ENCODE results near the gene ADARB1. TPM values are rescaled to one million over a fixed set of nuclear protein-coding genes. Genes with fewer than 3 reads are reported as not detected.

ADARB1 gene
- total and polyA plus RNA-seq, 8 donors: 3.2 to 33.9 (median 9.4) TPM

GRCh38 chr21:45087022-45087823 is 12.8 kb downstream of the ADARB1 start:
- intact Hi-C loops (cut with DNase I; ENCODE audit: low total_unique reads): no loop called here
- WGBS, 5 donors: 65 to 78% (median 69%) methylated on average over 10 of the region's 10 CpGs

GRCh38 chr21:45088116-45088515 is 13.7 kb downstream of the ADARB1 start:
- Histone ChIP-seq H3K36me3 (no peaks in the 10 kb centered on the region), H3K9me3 (no peaks in the 10 kb centered on the region), H3K4me1 (peaks cover 3 to 68% (median 26%) of the 10 kb centered on the region in 4 donors), H3K4me3 (no peak overlapping the region), H3K27ac (no peak overlapping the region), H3K27me3 (no peaks in the 10 kb centered on the region)
- DNase-seq: no peak
- WGBS, 5 donors: 92 to 99% (median 96%) methylated on average over 4 of the region's 4 CpGs
- intact Hi-C loops (cut with DNase I; ENCODE audit: low total_unique reads): no loop called here
- TF ChIP-seq EP300 (IDR thresholded peaks at IDR 0.05) (no peak), POLR2AphosphoS5 (IDR thresholded peaks at IDR 0.05) (no peak), POLR2A (IDR thresholded peaks at IDR 0.05) (no peak), CTCF (IDR thresholded peaks at IDR 0.05) (no peak)

More at GRCh38 chr21:45087022-45087823, 12.8 kb downstream of the ADARB1 start:
- Histone ChIP-seq H3K27me3 (no peaks in the 10 kb centered on the region), H3K9me3 (no peaks in the 10 kb centered on the region), H3K4me3 (no peak overlapping the region), H3K27ac (no peak overlapping the region), H3K36me3 (peaks cover 0 to 4% (median 0%) of the 10 kb centered on the region in 4 donors), H3K4me1 (peaks cover 0 to 62% (median 25%) of the 10 kb centered on the region in 4 donors)
- no peak for DNase-seq
- TF ChIP-seq EP300 (IDR thresholded peaks at IDR 0.05) (no peak), CTCF (IDR thresholded peaks at IDR 0.05) (no peak), POLR2AphosphoS5 (IDR thresholded peaks at IDR 0.05) (no peak), POLR2A (IDR thresholded peaks at IDR 0.05) (no peak)

GRCh38 chr21:45088729-45089128 is 14.3 kb downstream of the ADARB1 start:
- TF ChIP-seq EP300 (IDR thresholded peaks at IDR 0.05): no peak
- TF ChIP-seq POLR2AphosphoS5 (IDR thresholded peaks at IDR 0.05): no peak
- no peak for TF ChIP-seq CTCF (IDR thresholded peaks at IDR 0.05)
- TF ChIP-seq POLR2A (IDR thresholded peaks at IDR 0.05): no peak
- Histone ChIP-seq H3K9me3 (no peaks in the 10 kb centered on the region), H3K27me3 (no peaks in the 10 kb centered on the region), H3K27ac (no peak overlapping the region), H3K4me1 (peaks cover 8 to 74% (median 29%) of the 10 kb centered on the region in 4 donors), H3K36me3 (no peaks in the 10 kb centered on the region), H3K4me3 (no peak overlapping the region)
- intact Hi-C loops (cut with DNase I; ENCODE audit: low total_unique reads): no loop called here
- no peak for DNase-seq
- WGBS, 5 donors: 90 to 96% (median 92%) methylated on average over 8 of the region's 8 CpGs

GRCh38 chr21:45089964-45090363 is 15.6 kb downstream of the ADARB1 start:
- 78 to 88% (median 81%) methylated on average over 4 of the region's 4 CpGs for whole genome bisulfite sequencing, 5 donors
- H3K4me1 ChIP-seq: peaks cover 8 to 76% (median 28%) of the 10 kb centered on the region in 4 donors
- DNase-seq: no peak
- TF ChIP-seq POLR2A (IDR thresholded peaks at IDR 0.05) (no peak), POLR2AphosphoS5 (IDR thresholded peaks at IDR 0.05) (no peak), EP300 (IDR thresholded peaks at IDR 0.05) (no peak), CTCF (IDR thresholded peaks at IDR 0.05) (no peak)
- no peak overlapping the region for H3K4me3 ChIP-seq
- H3K27ac ChIP-seq: no peak overlapping the region
- no peaks in the 10 kb centered on the region for H3K27me3 ChIP-seq
- H3K9me3 ChIP-seq: no peaks in the 10 kb centered on the region
- H3K36me3 ChIP-seq: no peaks in the 10 kb centered on the region
- intact Hi-C loops (cut with DNase I; ENCODE audit: low total_unique reads): no loop called here

Data from stomach (tissue), 9 donors.